Body of pancreas (tissue), 4 donors: ENCODE results near the gene TMEM174.

Experiments used
- POLR2A ChIP-seq, 3 donors: fragments of 450-650 bp; IDR thresholded peaks; one replicate each; pipeline ENCODE4 v1.6.1; 2016; ENCODE audit warnings: antibody characterized with exemption in 3 of 3, mild to moderate bottlenecking in 2 of 3
- TF ChIP-seq, protein P1 (sequence below), 7 experiments: fragments of 450-650 bp in 4 of 7; fragments of 200-600 bp in 3 of 7; sonication (generic) in 3 of 7; IDR thresholded peaks; one replicate each; pipeline ENCODE4 v1.5.1; 2016 to 2019; ENCODE audit warnings: antibody characterized with exemption in 7 of 7

DNA sequence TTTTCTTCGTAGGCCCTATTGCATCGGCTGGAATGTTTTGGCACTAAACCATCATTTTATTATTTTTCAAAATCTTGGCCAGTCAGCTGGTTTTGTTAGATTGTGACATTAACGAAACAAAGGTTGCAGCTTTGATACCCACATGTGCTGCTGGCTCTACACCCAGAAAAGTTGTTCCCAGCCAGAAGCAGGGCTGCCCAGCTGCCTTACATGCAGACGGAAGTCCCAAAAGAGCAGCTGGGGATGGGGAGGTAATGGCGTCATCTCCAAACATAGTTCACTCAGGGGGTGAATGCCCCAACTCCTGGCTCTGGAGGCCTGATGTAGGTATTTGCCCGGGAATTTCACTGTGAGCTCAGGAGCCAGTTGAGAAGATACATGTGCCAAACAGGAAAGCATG lies 29.3 kb upstream of the TMEM174 start:
- TF ChIP-seq, protein P1, sequence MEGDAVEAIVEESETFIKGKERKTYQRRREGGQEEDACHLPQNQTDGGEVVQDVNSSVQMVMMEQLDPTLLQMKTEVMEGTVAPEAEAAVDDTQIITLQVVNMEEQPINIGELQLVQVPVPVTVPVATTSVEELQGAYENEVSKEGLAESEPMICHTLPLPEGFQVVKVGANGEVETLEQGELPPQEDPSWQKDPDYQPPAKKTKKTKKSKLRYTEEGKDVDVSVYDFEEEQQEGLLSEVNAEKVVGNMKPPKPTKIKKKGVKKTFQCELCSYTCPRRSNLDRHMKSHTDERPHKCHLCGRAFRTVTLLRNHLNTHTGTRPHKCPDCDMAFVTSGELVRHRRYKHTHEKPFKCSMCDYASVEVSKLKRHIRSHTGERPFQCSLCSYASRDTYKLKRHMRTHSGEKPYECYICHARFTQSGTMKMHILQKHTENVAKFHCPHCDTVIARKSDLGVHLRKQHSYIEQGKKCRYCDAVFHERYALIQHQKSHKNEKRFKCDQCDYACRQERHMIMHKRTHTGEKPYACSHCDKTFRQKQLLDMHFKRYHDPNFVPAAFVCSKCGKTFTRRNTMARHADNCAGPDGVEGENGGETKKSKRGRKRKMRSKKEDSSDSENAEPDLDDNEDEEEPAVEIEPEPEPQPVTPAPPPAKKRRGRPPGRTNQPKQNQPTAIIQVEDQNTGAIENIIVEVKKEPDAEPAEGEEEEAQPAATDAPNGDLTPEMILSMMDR (IDR thresholded peaks at IDR 0.05) = no peak
- TF ChIP-seq POLR2A (IDR thresholded peaks at IDR 0.05) = no peak
